ENCODE data around the gene SSTR4.

DNA sequence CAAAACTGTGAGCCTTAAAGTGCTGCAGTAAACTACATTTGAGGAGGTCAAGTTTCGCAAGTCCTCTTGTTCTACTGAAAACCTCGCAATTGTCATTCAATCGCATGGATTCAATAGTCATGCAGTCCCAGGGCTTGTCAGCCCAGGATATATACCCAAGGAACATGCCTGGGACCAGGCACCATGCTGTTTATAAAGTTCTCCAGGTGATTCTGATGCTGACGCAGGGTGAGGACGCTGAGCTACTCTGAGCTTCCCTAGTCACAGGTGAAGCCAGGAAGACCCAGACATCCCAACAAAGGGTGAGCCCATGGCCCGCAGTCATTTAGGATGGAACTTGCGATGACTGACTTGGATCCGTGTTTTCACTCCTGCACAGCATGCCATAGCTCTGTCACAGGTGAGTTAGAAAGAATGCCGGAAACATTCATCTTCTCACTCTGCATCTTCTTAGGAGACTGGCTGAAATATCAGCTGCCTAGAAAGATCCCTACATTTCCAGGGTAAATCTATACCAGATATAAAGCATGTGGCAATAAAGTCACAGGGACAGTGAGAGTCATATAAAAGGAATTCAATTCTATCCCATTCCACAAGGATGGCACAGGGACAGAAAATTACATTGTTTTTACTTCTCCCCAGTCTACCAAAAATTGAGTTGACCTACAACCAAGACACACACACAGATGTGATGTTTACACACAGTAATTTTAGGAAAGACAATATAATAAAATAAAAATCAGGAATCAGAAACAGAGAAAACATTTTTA is 27.0 kb upstream of the SSTR4 start:
- TF ChIP-seq, protein P1, sequence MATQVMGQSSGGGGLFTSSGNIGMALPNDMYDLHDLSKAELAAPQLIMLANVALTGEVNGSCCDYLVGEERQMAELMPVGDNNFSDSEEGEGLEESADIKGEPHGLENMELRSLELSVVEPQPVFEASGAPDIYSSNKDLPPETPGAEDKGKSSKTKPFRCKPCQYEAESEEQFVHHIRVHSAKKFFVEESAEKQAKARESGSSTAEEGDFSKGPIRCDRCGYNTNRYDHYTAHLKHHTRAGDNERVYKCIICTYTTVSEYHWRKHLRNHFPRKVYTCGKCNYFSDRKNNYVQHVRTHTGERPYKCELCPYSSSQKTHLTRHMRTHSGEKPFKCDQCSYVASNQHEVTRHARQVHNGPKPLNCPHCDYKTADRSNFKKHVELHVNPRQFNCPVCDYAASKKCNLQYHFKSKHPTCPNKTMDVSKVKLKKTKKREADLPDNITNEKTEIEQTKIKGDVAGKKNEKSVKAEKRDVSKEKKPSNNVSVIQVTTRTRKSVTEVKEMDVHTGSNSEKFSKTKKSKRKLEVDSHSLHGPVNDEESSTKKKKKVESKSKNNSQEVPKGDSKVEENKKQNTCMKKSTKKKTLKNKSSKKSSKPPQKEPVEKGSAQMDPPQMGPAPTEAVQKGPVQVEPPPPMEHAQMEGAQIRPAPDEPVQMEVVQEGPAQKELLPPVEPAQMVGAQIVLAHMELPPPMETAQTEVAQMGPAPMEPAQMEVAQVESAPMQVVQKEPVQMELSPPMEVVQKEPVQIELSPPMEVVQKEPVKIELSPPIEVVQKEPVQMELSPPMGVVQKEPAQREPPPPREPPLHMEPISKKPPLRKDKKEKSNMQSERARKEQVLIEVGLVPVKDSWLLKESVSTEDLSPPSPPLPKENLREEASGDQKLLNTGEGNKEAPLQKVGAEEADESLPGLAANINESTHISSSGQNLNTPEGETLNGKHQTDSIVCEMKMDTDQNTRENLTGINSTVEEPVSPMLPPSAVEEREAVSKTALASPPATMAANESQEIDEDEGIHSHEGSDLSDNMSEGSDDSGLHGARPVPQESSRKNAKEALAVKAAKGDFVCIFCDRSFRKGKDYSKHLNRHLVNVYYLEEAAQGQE (IDR thresholded peaks at IDR 0.05; ENCODE audit: insufficient read depth in 1 of 2, low read depth in 2 of 2, low read length in 2 of 2): no peak
- TF ChIP-seq POLR2AphosphoS5 (IDR thresholded peaks at IDR 0.05; ENCODE audit: low read depth, low read length) (no peak), TAF1 (IDR thresholded peaks at IDR 0.05; ENCODE audit: borderline replicate concordance, insufficient read depth, low read length) (no peak)
